H1 (cell line): ENCODE results near the gene MRPL1. TPM values are rescaled to one million over a fixed set of nuclear protein-coding genes. Genes with fewer than 3 reads are reported as not detected.

ENCODE experiments used
- CTCF ChIA-PET: fragments of 300-600 bp; sonication (Branson Sonifier 250); formaldehyde crosslinking; loops from one replicate; lab custom pipeline; 2021; ENCODE audit not compliant: partially characterized antibody; lab: Charles Lee
- POLR2A ChIA-PET: fragments of 300-600 bp; sonication (Branson Sonifier 250); formaldehyde crosslinking; loops from one replicate; lab custom pipeline; 2021; ENCODE audit warnings: inconsistent platforms; ENCODE audit not compliant: partially characterized antibody; lab: Charles Lee
- DNase-seq, 2 experiments: peaks; one replicate each; pipeline versions ENCODE4 v3.0.0 to v3.0.0-alpha.2; 2010 to 2022; ENCODE audit warnings: low spot score in 2 of 2, low read depth in 1 of 2, mixed read lengths in 1 of 2
- FAIRE-seq: peaks from 2 replicates; lab custom pipeline; 2011; peaks lifted over from hg19 to GRCh38; lab: Jason Lieb, UNC
- H2AFZ ChIP-seq: 2 replicates; pipeline ENCODE4 v1.8.1; 2012; ENCODE audit warnings: low read length, inconsistent platforms
- H2AK5ac ChIP-seq: 2 replicates; pipeline ENCODE4 v1.6.1; 2013; ENCODE audit warnings: low read depth, low read length
- H2BK120ac ChIP-seq: replicated peaks from 2 replicates; pipeline ENCODE3; 2013; ENCODE audit warnings: low read depth, low read length, inconsistent platforms
- H2BK12ac ChIP-seq: 2 replicates; pipeline ENCODE4 v1.6.1; 2013; ENCODE audit warnings: low read depth, low read length
- H2BK15ac ChIP-seq: 2 replicates; pipeline ENCODE4 v1.6.1; 2013; ENCODE audit warnings: low read length
- H2BK20ac ChIP-seq: 2 replicates; pipeline ENCODE4 v1.6.1; 2013; ENCODE audit warnings: low read length
- H2BK5ac ChIP-seq: 2 replicates; pipeline ENCODE4 v1.6.1; 2013; ENCODE audit warnings: low read depth, low read length
- H3K14ac ChIP-seq: 2 replicates; pipeline ENCODE4 v1.6.1; 2013; ENCODE audit warnings: inconsistent platforms; ENCODE audit not compliant: insufficient read length
- H3K18ac ChIP-seq: 2 replicates; pipeline ENCODE4 v1.6.1; 2013; ENCODE audit warnings: low read length; ENCODE audit errors: extremely low read depth
- H3K23ac ChIP-seq: 2 replicates; pipeline ENCODE4 v1.6.1; 2013; ENCODE audit warnings: inconsistent platforms; ENCODE audit not compliant: insufficient read length
- H3K23me2 ChIP-seq: 2 replicates; pipeline ENCODE4 v1.6.1; 2013; ENCODE audit warnings: low read depth, low read length
- H3K27ac ChIP-seq: 2 replicates; pipeline ENCODE4 v1.6.1; 2011; ENCODE audit warnings: low read depth, low read length, inconsistent platforms
- H3K27me3 ChIP-seq, 4 experiments: replicated peaks in 1 of 4; 1 replicate in 1 of 4; 2 replicates in 3 of 4; pipeline versions ENCODE4 v1.6.1 to v1.8.1; 2011 to 2013; ENCODE audit warnings: low read length in 3 of 4, mild to moderate bottlenecking in 3 of 4, inconsistent platforms in 2 of 4, mixed read lengths in 2 of 4, moderate library complexity in 1 of 4; ENCODE audit not compliant: control insufficient read depth in 3 of 4, insufficient read depth in 3 of 4; ENCODE audit errors: extremely low read depth in 1 of 4
- H3K36me3 ChIP-seq, 4 experiments: 2 replicates each; pipeline versions ENCODE4 v1.6.1 to v1.8.1; 2011 to 2013; ENCODE audit warnings: mild to moderate bottlenecking in 4 of 4, low read length in 3 of 4, moderate library complexity in 2 of 4, control low read depth in 1 of 4, inconsistent platforms in 1 of 4; ENCODE audit not compliant: insufficient read depth in 4 of 4, control insufficient read depth in 2 of 4
- H3K4ac ChIP-seq: replicated peaks from 2 replicates; pipeline ENCODE3; 2013; ENCODE audit warnings: low read length, low read depth, mixed read lengths, inconsistent platforms; ENCODE audit not compliant: insufficient read length
- H3K4me1 ChIP-seq, 4 experiments: replicated peaks in 1 of 4; 1 replicate in 1 of 4; 2 replicates in 3 of 4; pipeline versions ENCODE4 v1.6.1 to v1.8.1; 2011 to 2013; ENCODE audit warnings: low read length in 3 of 4, inconsistent platforms in 2 of 4, mixed read lengths in 1 of 4; ENCODE audit not compliant: insufficient read depth in 4 of 4, control insufficient read depth in 3 of 4
- H3K4me2 ChIP-seq, 2 experiments: 2 replicates each; pipeline versions ENCODE4 v1.6.1 to v1.8.1; 2011 to 2013; ENCODE audit warnings: low read depth in 2 of 2, low read length in 2 of 2, control low read depth in 1 of 2, inconsistent platforms in 1 of 2, mild to moderate bottlenecking in 1 of 2; ENCODE audit not compliant: insufficient read depth in 1 of 2
- H3K4me3 ChIP-seq, 4 experiments: fragments of 200-600, 300-600 bp in 1 of 4; sonication (generic), shearing (Covaris generic), sonication (Bioruptor Twin) in 1 of 4; 2 replicates each; pipeline versions ENCODE4 v1.5.1 to v1.8.1; 2011 to 2016; ENCODE audit warnings: low read length in 4 of 4, low read depth in 3 of 4, control low read depth in 2 of 4, inconsistent platforms in 2 of 4, mild to moderate bottlenecking in 2 of 4, mixed read lengths in 1 of 4, moderate library complexity in 1 of 4; ENCODE audit not compliant: insufficient read depth in 2 of 4; ENCODE audit errors: extremely low read depth in 1 of 4
- H3K56ac ChIP-seq: replicated peaks from 2 replicates; pipeline ENCODE3; 2013; ENCODE audit warnings: low read depth, mild to moderate bottlenecking, mixed read lengths, low read length, inconsistent platforms; ENCODE audit not compliant: insufficient read length
- H3K79me1 ChIP-seq: 2 replicates; pipeline ENCODE4 v1.6.1; 2013; ENCODE audit warnings: low read depth, low read length, control low read depth
- H3K79me2 ChIP-seq, 2 experiments: 2 replicates each; pipeline versions ENCODE4 v1.6.1 to v1.8.1; 2012 to 2013; ENCODE audit warnings: low read length in 2 of 2, mild to moderate bottlenecking in 2 of 2, inconsistent platforms in 1 of 2; ENCODE audit not compliant: insufficient read depth in 2 of 2, control insufficient read depth in 1 of 2
- H3K9ac ChIP-seq, 4 experiments: replicated peaks in 1 of 4; 1 replicate in 1 of 4; 2 replicates in 3 of 4; pipeline versions ENCODE4 v1.6.1 to v1.8.1; 2011 to 2013; ENCODE audit warnings: low read depth in 3 of 4, low read length in 3 of 4, control low read depth in 2 of 4, mild to moderate bottlenecking in 2 of 4, moderate library complexity in 2 of 4, inconsistent platforms in 1 of 4; ENCODE audit errors: extremely low read depth in 1 of 4
- H3K9me3 ChIP-seq, 2 experiments: 2 replicates each; pipeline versions ENCODE4 v1.6.1 to v1.8.1; 2012 to 2013; ENCODE audit warnings: mild to moderate bottlenecking in 2 of 2, moderate library complexity in 2 of 2, control low read depth in 1 of 2, inconsistent platforms in 1 of 2, low read depth in 1 of 2, low read length in 1 of 2, mixed read lengths in 1 of 2; ENCODE audit not compliant: insufficient read depth in 2 of 2
- H4K20me1 ChIP-seq, 2 experiments: replicated peaks in 1 of 2; 2 replicates each; pipeline versions ENCODE3 to v1.8.1; 2011 to 2013; ENCODE audit warnings: inconsistent platforms in 2 of 2, low read length in 2 of 2, mild to moderate bottlenecking in 1 of 2; ENCODE audit not compliant: insufficient read depth in 2 of 2, control insufficient read depth in 1 of 2
- H4K5ac ChIP-seq: 2 replicates; pipeline ENCODE4 v1.6.1; 2013; ENCODE audit warnings: low read length, low read depth, mixed read lengths, inconsistent platforms; ENCODE audit not compliant: insufficient read length
- H4K8ac ChIP-seq: 2 replicates; pipeline ENCODE4 v1.8.0; 2013; ENCODE audit warnings: mild to moderate bottlenecking, moderate library complexity, low read length, inconsistent platforms; ENCODE audit not compliant: insufficient read depth; ENCODE audit errors: extremely low read depth
- H4K91ac ChIP-seq: replicated peaks from 2 replicates; pipeline ENCODE3; 2013; ENCODE audit warnings: low read length, mixed read lengths, inconsistent platforms; ENCODE audit not compliant: insufficient read length
- ATF2 ChIP-seq: IDR thresholded peaks from 2 replicates; pipeline ENCODE4 v1.6.1; 2012; ENCODE audit warnings: low read length, inconsistent platforms
- ATF3 ChIP-seq: IDR thresholded peaks from 2 replicates; pipeline ENCODE4 v1.6.1; 2011; ENCODE audit warnings: low read depth, mild to moderate bottlenecking, low read length; ENCODE audit not compliant: insufficient read depth
- POU5F1 ChIP-seq: IDR thresholded peaks from 2 replicates; pipeline ENCODE4 v1.6.1; 2011; ENCODE audit warnings: low read depth, mild to moderate bottlenecking, low read length, moderate library complexity
- SP4 ChIP-seq: IDR thresholded peaks from 2 replicates; pipeline ENCODE4 v1.6.1; 2012; ENCODE audit warnings: low read length, inconsistent platforms
- WGBS, 2 experiments: shearing (Covaris generic) in 1 of 2; methylation state at CpG; one replicate each; pipeline versions ENCODE4 v1.1.6 to v1.1.7; 2013 to 2015; ENCODE audit warnings: low lambda C conversion rate in 2 of 2, mixed read lengths in 2 of 2, inconsistent platforms in 1 of 2, low coverage in 1 of 2, missing lambda C conversion rate in 1 of 2; ENCODE audit not compliant: insufficient replicate concordance in 2 of 2, insufficient coverage in 1 of 2, insufficient read length in 1 of 2; ENCODE audit errors: extremely low coverage in 1 of 2, missing lambda C conversion rate in 1 of 2; 5-methylcytosine and 5-hydroxymethylcytosine counted together
- polyA plus RNA-seq, 7 experiments: library from polyadenylated mRNA; depleted of rRNA in 3 of 7; stranded (reverse) in 5 of 7; unstranded in 2 of 7; fragments of >200 nt in 5 of 7; fragments of 200-250 nt in 2 of 7; gene quantifications; 1 replicate in 5 of 7; 2 replicates in 1 of 7; 4 replicates in 1 of 7; pipeline versions ENCODE4 v1.2.1 to v1.2.3, GENCODE V29; 2011 to 2013; ENCODE audit warnings: missing spikeins in 2 of 7, mixed read lengths in 2 of 7
- total RNA-seq: library from RNA; stranded (reverse); fragmentation: NEBNext Ultra II Directional; extraction: Animal tissue kit (Norgen Biotek cat#: 25700); gene quantifications from 2 replicates; pipeline ENCODE4 v1.2.1, GENCODE V29; 2021

MRPL1 gene
- total and polyA plus RNA-seq, 2 of the 8 experiments (the other 6 are each of a cell fraction or from before 2014, with no cell fraction given), result 9.6 to 37.0 TPM

- Histone ChIP-seq H3K9ac (no peak overlapping the region), H4K20me1 (no peaks in the 10 kb centered on the region), H2BK120ac (no peak overlapping the region), H3K79me2 (no peaks in the 10 kb centered on the region), H3K18ac (no peak overlapping the region), H3K9me3 (no peaks in the 10 kb centered on the region), H3K23me2 (no peaks in the 10 kb centered on the region), H2BK12ac (no peak overlapping the region), H3K14ac (no peak overlapping the region), H4K8ac (no peak overlapping the region), H3K56ac (no peak overlapping the region), H4K91ac (no peak overlapping the region), H2AFZ (no peak overlapping the region), H2BK5ac (no peak overlapping the region), H3K4me2 (no peak overlapping the region), H4K5ac (no peak overlapping the region), H3K27ac (no peak overlapping the region), H3K4ac (no peak overlapping the region), H3K79me1 (no peaks in the 10 kb centered on the region), H3K4me1 (no peaks in the 10 kb centered on the region), H2BK15ac (no peak overlapping the region), H2AK5ac (no peak overlapping the region), H3K23ac (no peak overlapping the region), H3K36me3 (peaks cover 0 to 2% (median 0%) of the 10 kb centered on the region in 4 experiments; a peak in 1 of 8 replicates), H2BK20ac (no peak overlapping the region), H3K27me3 (no peaks in the 10 kb centered on the region), H3K4me3 (no peak overlapping the region)
- ChIA-PET POLR2A (interaction anchor here (0.6 kb wide), 1 partner anchor 22 kb away, joined by 3 read pairs; no protein-coding TSS in a partner anchor), CTCF (interaction anchor here (1.4 kb wide), 1 partner anchor 81 kb away, joined by 4 read pairs; no protein-coding TSS in a partner anchor)
- WGBS, 2 experiments, result 95% methylated on average over 3 of the region's 3 CpGs; no CpG with 5 or more reads in 1 of the 2 experiments
- FAIRE-seq, result no peak
- DNase-seq, result no peak
- no peak for TF ChIP-seq POU5F1
- no peak for TF ChIP-seq SP4
- TF ChIP-seq ATF2, result no peak
- TF ChIP-seq ATF3, result no peak
These were observed 50.7 kb downstream of the MRPL1 start for GRCh38 chr4:77913348-77913747.
